Endothelial cell of umbilical vein (primary cell): ENCODE results near the gene MSH3. TPM values are rescaled to one million over a fixed set of nuclear protein-coding genes. Genes with fewer than 3 reads are reported as not detected.

Source experiments
- BruUV-seq: library from RNA; stranded (reverse); fragments of 400-500 nt; replicated peaks from 2 replicates; lab custom pipeline; 2021; lab: Mats Ljungman, UMichigan
- CTCF ChIA-PET: fragments of 300-600, 350-600 bp; sonication (Branson Sonifier 250); formaldehyde crosslinking; loops from one replicate; lab custom pipeline; 2021; ENCODE audit warnings: antibody characterized with exemption, inconsistent platforms; lab: Charles Lee
- POLR2A ChIA-PET: fragments of 300-600, 350-600 bp; sonication (Branson Sonifier 250); formaldehyde crosslinking; loops from one replicate; lab custom pipeline; 2021; ENCODE audit warnings: antibody characterized with exemption, inconsistent platforms; lab: Charles Lee
- DNase-seq: peaks from one replicate; pipeline ENCODE4 v3.0.0-alpha.2; 2011; ENCODE audit warnings: low read depth, low spot score
- FAIRE-seq: peaks from 2 replicates; lab custom pipeline; 2011; peaks lifted over from hg19 to GRCh38; lab: Jason Lieb, UNC
- H2AFZ ChIP-seq: 2 replicates; pipeline ENCODE4 v1.6.0; 2012; ENCODE audit warnings: low read depth, low read length, control low read depth, inconsistent platforms
- H3K27ac ChIP-seq: 2 replicates; pipeline ENCODE4 v1.5.1; 2011; ENCODE audit warnings: low read depth, mild to moderate bottlenecking, control low read depth, low read length, moderate library complexity; ENCODE audit not compliant: insufficient read depth
- H3K27me3 ChIP-seq, 2 experiments: 2 replicates each; pipeline versions ENCODE4 v1.6.0 to v1.6.1; 2011; ENCODE audit warnings: low read length in 2 of 2, mixed read lengths in 1 of 2; ENCODE audit not compliant: control insufficient read depth in 2 of 2, insufficient read depth in 2 of 2
- H3K36me3 ChIP-seq, 2 experiments: 2 replicates in 1 of 2; 3 replicates in 1 of 2; pipeline ENCODE4 v1.5.1; 2011; ENCODE audit warnings: low read length in 2 of 2, mild to moderate bottlenecking in 1 of 2, moderate library complexity in 1 of 2; ENCODE audit not compliant: control insufficient read depth in 2 of 2, insufficient read depth in 2 of 2; ENCODE audit errors: extremely low read depth in 1 of 2
- H3K4me1 ChIP-seq: 3 replicates; pipeline ENCODE4 v1.5.1; 2011; ENCODE audit warnings: mild to moderate bottlenecking, low read length; ENCODE audit not compliant: control insufficient read depth, insufficient read depth; ENCODE audit errors: extremely low read depth
- H3K4me2 ChIP-seq: 2 replicates; pipeline ENCODE4 v1.6.1; 2011; ENCODE audit warnings: low read length, control low read depth, mixed read lengths; ENCODE audit not compliant: insufficient read depth
- H3K4me3 ChIP-seq, 3 experiments: fragments of 200-600 bp in 1 of 3; sonication (generic), shearing (Covaris generic) in 1 of 3; replicated peaks in 1 of 3; 2 replicates each; pipeline ENCODE4 v1.5.1; 2011 to 2016; ENCODE audit warnings: control low read depth in 3 of 3, low read length in 3 of 3, mild to moderate bottlenecking in 2 of 3, inconsistent platforms in 1 of 3, low read depth in 1 of 3, moderate library complexity in 1 of 3; ENCODE audit not compliant: insufficient read depth in 1 of 3
- H3K79me2 ChIP-seq: 2 replicates; pipeline ENCODE4 v1.6.0; 2012; ENCODE audit warnings: low read length, inconsistent platforms; ENCODE audit not compliant: control insufficient read depth, insufficient read depth
- H3K9ac ChIP-seq: replicated peaks from 2 replicates; pipeline ENCODE3; 2011; ENCODE audit warnings: low read length, control low read depth; ENCODE audit not compliant: insufficient read depth; ENCODE audit errors: extremely low read depth
- H3K9me1 ChIP-seq: replicated peaks from 3 replicates; pipeline ENCODE4 v1.6.0; 2011; ENCODE audit warnings: mild to moderate bottlenecking, low read length; ENCODE audit not compliant: control insufficient read depth, insufficient read depth; ENCODE audit errors: extremely low read depth
- H3K9me3 ChIP-seq: replicated peaks from 2 replicates; pipeline ENCODE4 v1.5.1; 2012; ENCODE audit warnings: low read length, inconsistent platforms; ENCODE audit not compliant: control insufficient read depth, insufficient read depth
- H4K20me1 ChIP-seq: replicated peaks from 2 replicates; pipeline ENCODE3; 2011; ENCODE audit warnings: mild to moderate bottlenecking, low read length; ENCODE audit not compliant: control insufficient read depth, insufficient read depth; ENCODE audit errors: extremely low read depth
- CTCF ChIP-seq, 2 donors: IDR thresholded peaks; 1 replicate in 1 of 2; 2 replicates in 1 of 2; pipeline ENCODE4 v1.5.1; 2011; ENCODE audit warnings: low read length in 2 of 2, mild to moderate bottlenecking in 2 of 2, moderate library complexity in 2 of 2, control low read depth in 1 of 2, inconsistent platforms in 1 of 2, low read depth in 1 of 2; ENCODE audit not compliant: insufficient read depth in 1 of 2; ENCODE audit errors: extremely low read depth in 1 of 2
- EZH2 ChIP-seq: IDR thresholded peaks from 2 replicates; pipeline ENCODE4 v1.6.1; 2012; ENCODE audit warnings: borderline replicate concordance, low read depth, mild to moderate bottlenecking, moderate library complexity, low read length, inconsistent platforms; ENCODE audit not compliant: severe bottlenecking
- FOS ChIP-seq: IDR thresholded peaks from 2 replicates; pipeline ENCODE4 v1.6.1; 2011; ENCODE audit warnings: mild to moderate bottlenecking, low read length, moderate library complexity, borderline replicate concordance; ENCODE audit not compliant: insufficient read depth
- GATA2 ChIP-seq: IDR thresholded peaks from 2 replicates; pipeline ENCODE4 v1.7.0; 2011; ENCODE audit warnings: low read depth, mild to moderate bottlenecking, moderate library complexity, mixed read lengths, low read length; ENCODE audit not compliant: insufficient read length, insufficient read depth
- JUN ChIP-seq: IDR thresholded peaks from 2 replicates; pipeline ENCODE4 v1.6.1; 2011; ENCODE audit warnings: borderline replicate concordance, low read depth; ENCODE audit not compliant: insufficient read length, insufficient read depth
- MAX ChIP-seq: IDR thresholded peaks from 2 replicates; pipeline ENCODE4 v1.6.1; 2011; ENCODE audit not compliant: insufficient read depth, insufficient read length
- MYC ChIP-seq: IDR thresholded peaks from one replicate; pipeline ENCODE4 v1.6.1; 2011; ENCODE audit warnings: mild to moderate bottlenecking, low read depth, low read length
- POLR2A ChIP-seq: IDR thresholded peaks from 2 replicates; pipeline ENCODE4 v1.6.1; 2012; ENCODE audit warnings: low read depth, mild to moderate bottlenecking, control low read depth, low read length
- POLR2AphosphoS5 ChIP-seq: IDR thresholded peaks from 2 replicates; pipeline ENCODE4 v1.6.1; 2012; ENCODE audit warnings: low read depth, mild to moderate bottlenecking, control low read depth, low read length, moderate library complexity; ENCODE audit not compliant: insufficient read depth
- dilution Hi-C: fragments of 300-500 bp; cut with MboI; formaldehyde crosslinking; loops from one replicate; pipeline ENCODE4 v1.15.0; 2019; ENCODE audit warnings: low sequenced_read_pairs; ENCODE audit not compliant: extremely low pct_ligation_motif_present
- intact Hi-C: fragments of 100-400 bp; cut with micrococcal nuclease; formaldehyde crosslinking; loops from one replicate; pipeline ENCODE4 v1.10.0; 2022
- polyA plus RNA-seq, 4 experiments: library from polyadenylated mRNA; depleted of rRNA in 3 of 4; stranded (reverse) in 3 of 4; unstranded in 1 of 4; fragments of >200 nt; gene quantifications; 2 replicates each; pipeline versions ENCODE4 v1.2.1 to v1.2.3, GENCODE V29; 2011 to 2012; ENCODE audit warnings: missing spikeins in 1 of 4
- total RNA-seq: library from RNA; stranded (reverse); gene quantifications from 2 replicates; pipeline ENCODE4 v1.2.3, GENCODE V29; 2021

The MSH3 gene
- total and polyA plus RNA-seq, 2 donors (not counting 3 experiments of a cell fraction or from before 2014, with no cell fraction given) = 2.0 to 13.0 TPM

- H2AFZ ChIP-seq = no peak overlapping the region
- H3K27ac ChIP-seq = no peak overlapping the region
- FAIRE-seq = peak; percentile 15
These were observed 217.1 kb downstream of the MSH3 start for GRCh38 chr5:80871541-80871961.

GRCh38 chr5:80874162-80874561 lies 219.7 kb downstream of the MSH3 start:
- no TSS peak for BruUV-seq
- TF ChIP-seq GATA2 (no peak), JUN (no peak), FOS (no peak), MAX (no peak), POLR2AphosphoS5 (no peak), POLR2A (no peak), CTCF (IDR thresholded peaks at IDR 0.05; ENCODE audit: extremely low read depth in 1 of 2, insufficient read depth in 1 of 2, low read depth in 1 of 2, low read length in 2 of 2) (no peak), MYC (no peak), EZH2 (no peak)
- POLR2A ChIA-PET = no interaction called here
- Histone ChIP-seq H3K4me2 (no peak overlapping the region), H3K27ac (no peak overlapping the region), H3K9me3 (no peaks in the 10 kb centered on the region), H3K9ac (no peak overlapping the region), H3K4me1 (no peaks in the 10 kb centered on the region), H3K36me3 (peaks cover 0 to 2% of the 10 kb centered on the region in 2 experiments), H3K9me1 (no peaks in the 10 kb centered on the region), H3K79me2 (no peaks in the 10 kb centered on the region), H3K27me3 (no peaks in the 10 kb centered on the region), H3K4me3 (no peak overlapping the region), H2AFZ (no peak overlapping the region), H4K20me1 (no peaks in the 10 kb centered on the region)
- dilution Hi-C loops (no loop called here), intact Hi-C loops (no loop called here)
- FAIRE-seq (no peak), DNase-seq (no peak)
- CTCF ChIA-PET = interaction anchor here (0.5 to 1.1 kb wide), 2 partner anchors 86 to 97 kb away, joined by 3 read pairs; no protein-coding TSS in a partner anchor

More at GRCh38 chr5:80871541-80871961, 217.1 kb downstream of the MSH3 start:
- H3K4me3 ChIP-seq = no peak overlapping the region
- ChIA-PET POLR2A (no interaction called here), CTCF (no interaction called here)
- no peaks in the 10 kb centered on the region for H4K20me1 ChIP-seq
- BruUV-seq = no TSS peak
- intact Hi-C loops (no loop called here), dilution Hi-C loops (no loop called here)
- no peak overlapping the region for H3K4me2 ChIP-seq
- H3K9me1 ChIP-seq = no peaks in the 10 kb centered on the region
- no peak for DNase-seq
- no peak overlapping the region for H3K9ac ChIP-seq
- H3K79me2 ChIP-seq = no peaks in the 10 kb centered on the region
- H3K9me3 ChIP-seq = no peaks in the 10 kb centered on the region
- H3K27me3 ChIP-seq = no peaks in the 10 kb centered on the region
- TF ChIP-seq MYC (no peak), EZH2 (no peak)
- H3K36me3 ChIP-seq = peaks cover 0 to 2% of the 10 kb centered on the region in 2 experiments
- no peaks in the 10 kb centered on the region for H3K4me1 ChIP-seq
